SK-N-SH (cell line): ENCODE data around the gene GSG1.

Experiments
- CTCF ChIP-seq: fragments of 200-600 bp; sonication (generic); IDR thresholded peaks from 2 replicates; pipeline ENCODE4 v1.6.1; 2017; ENCODE audit warnings: antibody characterized with exemption, mild to moderate bottlenecking, moderate library complexity
- REST ChIP-seq: IDR thresholded peaks from 2 replicates; pipeline ENCODE4 v1.6.1; 2012; ENCODE audit warnings: mild to moderate bottlenecking, low read depth, low read length, moderate library complexity
- RXRA ChIP-seq: IDR thresholded peaks from 2 replicates; pipeline ENCODE4 v1.4.0; 2012; ENCODE audit warnings: low read depth, mild to moderate bottlenecking, borderline replicate concordance
- TAF1 ChIP-seq: IDR thresholded peaks from 2 replicates; pipeline ENCODE4 v1.6.1; 2012; ENCODE audit warnings: low read depth, mild to moderate bottlenecking, low read length, moderate library complexity, borderline replicate concordance

GRCh38 chr12:13126494-13126893 is 23.0 kb upstream of the GSG1 start:
- TF ChIP-seq CTCF: no peak
- no peak for TF ChIP-seq RXRA
- no peak for TF ChIP-seq TAF1
- no peak for TF ChIP-seq REST
